Loucy (cell line): ENCODE data around the gene KCNJ6.
"Not testable (repeated sequence)": the region's sequence is repeated elsewhere in the genome, so short reads cannot be mapped to it uniquely, and the experiment has no call there.

Source experiments
- H2AFZ ChIP-seq: fragments of 200-600 bp; sonication (generic); 2 replicates; pipeline ENCODE4 v1.6.0; 2016; ENCODE audit warnings: antibody characterized with exemption, mild to moderate bottlenecking, low read length, moderate library complexity
- H3F3A ChIP-seq: fragments of 200-600 bp; 2 replicates; pipeline ENCODE4 v1.6.0; 2016; ENCODE audit warnings: antibody characterized with exemption, low read depth, mild to moderate bottlenecking
- H3K27me3 ChIP-seq: fragments of 200-600 bp; sonication (generic); 2 replicates; pipeline ENCODE4 v1.6.1; 2014; ENCODE audit warnings: low read length, mild to moderate bottlenecking; ENCODE audit not compliant: insufficient read depth, poor library complexity, severe bottlenecking
- H3K36me3 ChIP-seq: fragments of 200-600 bp; sonication (generic); 2 replicates; pipeline ENCODE4 v1.6.1; 2016; ENCODE audit warnings: low read length; ENCODE audit not compliant: insufficient read depth
- H3K4me1 ChIP-seq: fragments of 200-600 bp; sonication (generic); 2 replicates; pipeline ENCODE4 v1.5.1; 2014; ENCODE audit warnings: low read length, mild to moderate bottlenecking; ENCODE audit not compliant: insufficient read depth, poor library complexity, severe bottlenecking
- H3K4me2 ChIP-seq: fragments of 200-600 bp; sonication (generic); 2 replicates; pipeline ENCODE4 v1.6.0; 2014; ENCODE audit warnings: antibody characterized with exemption, low read length, low read depth, mild to moderate bottlenecking; ENCODE audit not compliant: poor library complexity, severe bottlenecking
- H3K4me3 ChIP-seq: fragments of 200-600 bp; sonication (generic); 2 replicates; pipeline ENCODE4 v1.5.1; 2014; ENCODE audit warnings: low read length, mild to moderate bottlenecking, mixed read lengths; ENCODE audit not compliant: poor library complexity, severe bottlenecking
- H3K79me2 ChIP-seq: fragments of 200-600 bp; sonication (generic); 2 replicates; pipeline ENCODE4 v1.6.1; 2014; ENCODE audit warnings: low read length; ENCODE audit not compliant: insufficient read depth
- H3K9ac ChIP-seq: fragments of 200-600 bp; sonication (generic); 2 replicates; pipeline ENCODE4 v1.6.0; 2014; ENCODE audit warnings: mild to moderate bottlenecking, low read depth, low read length, moderate library complexity; ENCODE audit not compliant: poor library complexity, severe bottlenecking
- H3K9me2 ChIP-seq: fragments of 200-600 bp; sonication (generic); replicated peaks from 2 replicates; pipeline ENCODE4 v1.6.1; 2016; ENCODE audit warnings: low read depth, low read length, mixed read lengths
- H3K9me3 ChIP-seq: fragments of 200-600 bp; sonication (generic); 2 replicates; pipeline ENCODE4 v1.6.1; 2014; ENCODE audit warnings: mild to moderate bottlenecking, antibody characterized with exemption, low read length, low read depth; ENCODE audit not compliant: insufficient read depth
- H4K20me1 ChIP-seq: fragments of 200-600 bp; sonication (generic); 2 replicates; pipeline ENCODE4 v1.6.0; 2014; ENCODE audit warnings: antibody characterized with exemption, low read length, mild to moderate bottlenecking; ENCODE audit not compliant: insufficient read depth, poor library complexity, severe bottlenecking
- EZH2phosphoT487 ChIP-seq: fragments of 200-600 bp; IDR thresholded peaks from 2 replicates; pipeline ENCODE4 v1.6.1; 2018; ENCODE audit warnings: antibody characterized with exemption, mild to moderate bottlenecking, moderate library complexity, borderline replicate concordance
- TF ChIP-seq, protein P1 (sequence below): fragments of 200-600 bp; sonication (generic); conservative IDR thresholded peaks from 2 replicates; pipeline ENCODE4 v1.5.1; 2014; ENCODE audit warnings: mild to moderate bottlenecking, antibody characterized with exemption, low read length

Gene KCNJ6

DNA sequence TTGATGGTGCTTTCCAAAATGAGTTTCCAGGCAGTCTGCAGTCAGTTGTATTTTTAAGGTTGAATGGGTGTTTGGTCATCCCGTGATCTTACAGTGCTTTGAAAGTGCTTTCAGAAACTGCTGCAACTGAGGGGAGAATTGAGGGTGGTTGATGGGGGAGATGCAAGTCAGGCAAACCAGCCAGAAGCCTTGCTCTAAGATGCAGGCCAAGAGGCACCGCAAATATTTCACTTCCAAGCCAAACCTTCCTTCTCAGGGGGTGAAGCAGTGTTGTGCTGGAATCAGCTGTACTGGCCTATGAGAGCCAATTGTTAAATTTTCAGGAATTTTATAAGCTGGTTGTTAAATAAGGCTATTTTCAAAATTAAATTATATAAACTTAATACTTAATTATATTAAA is 151.6 kb downstream of the KCNJ6 start:
- TF ChIP-seq, protein P1, sequence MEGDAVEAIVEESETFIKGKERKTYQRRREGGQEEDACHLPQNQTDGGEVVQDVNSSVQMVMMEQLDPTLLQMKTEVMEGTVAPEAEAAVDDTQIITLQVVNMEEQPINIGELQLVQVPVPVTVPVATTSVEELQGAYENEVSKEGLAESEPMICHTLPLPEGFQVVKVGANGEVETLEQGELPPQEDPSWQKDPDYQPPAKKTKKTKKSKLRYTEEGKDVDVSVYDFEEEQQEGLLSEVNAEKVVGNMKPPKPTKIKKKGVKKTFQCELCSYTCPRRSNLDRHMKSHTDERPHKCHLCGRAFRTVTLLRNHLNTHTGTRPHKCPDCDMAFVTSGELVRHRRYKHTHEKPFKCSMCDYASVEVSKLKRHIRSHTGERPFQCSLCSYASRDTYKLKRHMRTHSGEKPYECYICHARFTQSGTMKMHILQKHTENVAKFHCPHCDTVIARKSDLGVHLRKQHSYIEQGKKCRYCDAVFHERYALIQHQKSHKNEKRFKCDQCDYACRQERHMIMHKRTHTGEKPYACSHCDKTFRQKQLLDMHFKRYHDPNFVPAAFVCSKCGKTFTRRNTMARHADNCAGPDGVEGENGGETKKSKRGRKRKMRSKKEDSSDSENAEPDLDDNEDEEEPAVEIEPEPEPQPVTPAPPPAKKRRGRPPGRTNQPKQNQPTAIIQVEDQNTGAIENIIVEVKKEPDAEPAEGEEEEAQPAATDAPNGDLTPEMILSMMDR: no peak
- no peak for TF ChIP-seq EZH2phosphoT487
- Histone ChIP-seq H3F3A (no peaks in the 10 kb centered on the region), H3K9ac (no peak overlapping the region), H3K27me3 (no peaks in the 10 kb centered on the region), H3K4me1 (no peaks in the 10 kb centered on the region), H3K4me2 (no peak overlapping the region), H3K4me3 (no peak overlapping the region), H3K9me2 (no peaks in the 10 kb centered on the region), H4K20me1 (no peaks in the 10 kb centered on the region), H3K9me3 (no peaks in the 10 kb centered on the region), H3K79me2 (no peaks in the 10 kb centered on the region), H3K36me3 (no peaks in the 10 kb centered on the region), H2AFZ (no peak overlapping the region)

DNA sequence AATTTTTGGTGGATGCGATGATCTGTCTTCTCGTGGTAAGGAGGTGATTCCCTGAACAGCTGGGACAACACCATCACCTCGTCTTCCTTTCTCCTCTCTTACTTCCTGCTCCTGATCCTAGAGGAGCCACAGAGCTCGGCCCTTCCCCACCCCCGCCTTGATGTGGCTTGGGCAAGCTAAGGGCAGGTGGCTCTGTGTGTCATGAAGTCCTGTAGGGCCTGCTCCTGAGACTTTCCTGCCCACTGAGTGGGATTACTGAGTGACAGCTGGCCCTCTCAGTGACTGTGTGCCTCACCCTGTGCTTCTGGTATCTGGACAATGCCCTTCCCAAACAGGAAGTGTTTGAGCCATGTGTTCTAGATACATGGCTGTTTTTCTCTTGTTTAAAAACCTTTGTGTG is 153.0 kb downstream of the KCNJ6 start:
- Histone ChIP-seq H2AFZ (no peak overlapping the region), H3K4me3 (no peak overlapping the region), H3K36me3 (no peaks in the 10 kb centered on the region), H3K79me2 (no peaks in the 10 kb centered on the region), H3K4me2 (no peak overlapping the region), H3K9ac (no peak overlapping the region), H3K4me1 (no peaks in the 10 kb centered on the region), H3K27me3 (no peaks in the 10 kb centered on the region), H3K9me2 (no peaks in the 10 kb centered on the region), H3F3A (no peaks in the 10 kb centered on the region), H4K20me1 (no peaks in the 10 kb centered on the region), H3K9me3 (no peaks in the 10 kb centered on the region)
- TF ChIP-seq EZH2phosphoT487: no peak
- TF ChIP-seq, protein P1: no peak

DNA sequence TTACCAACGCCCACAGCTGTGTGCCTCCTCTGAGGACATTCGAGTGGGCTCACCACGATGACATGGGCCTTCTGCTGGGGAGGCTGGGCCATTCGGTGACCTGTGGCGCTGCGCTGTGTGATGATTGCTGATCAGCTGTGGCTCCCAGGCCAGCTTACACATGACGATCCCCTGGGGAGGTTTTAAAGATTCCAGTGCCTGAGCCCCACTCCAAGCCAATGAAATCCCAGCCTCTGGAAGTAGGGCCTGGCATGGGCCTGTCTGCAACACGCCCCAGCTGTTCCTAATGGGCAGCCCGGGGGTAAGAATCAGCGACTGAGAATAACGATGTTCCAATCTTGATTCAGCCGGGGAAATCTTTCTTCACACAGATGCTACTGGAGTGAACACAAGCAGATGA is 153.7 kb downstream of the KCNJ6 start:
- H3F3A ChIP-seq: no peaks in the 10 kb centered on the region
- no peak overlapping the region for H3K4me3 ChIP-seq
- no peak for TF ChIP-seq EZH2phosphoT487
- TF ChIP-seq, protein P1: no peak
- H3K36me3 ChIP-seq: no peaks in the 10 kb centered on the region
- no peaks in the 10 kb centered on the region for H3K27me3 ChIP-seq
- H3K9ac ChIP-seq: no peak overlapping the region
- no peaks in the 10 kb centered on the region for H3K9me2 ChIP-seq
- no peak overlapping the region for H3K4me2 ChIP-seq
- no peaks in the 10 kb centered on the region for H3K9me3 ChIP-seq
- no peaks in the 10 kb centered on the region for H4K20me1 ChIP-seq
- no peak overlapping the region for H2AFZ ChIP-seq
- no peaks in the 10 kb centered on the region for H3K79me2 ChIP-seq
- H3K4me1 ChIP-seq: no peaks in the 10 kb centered on the region

DNA sequence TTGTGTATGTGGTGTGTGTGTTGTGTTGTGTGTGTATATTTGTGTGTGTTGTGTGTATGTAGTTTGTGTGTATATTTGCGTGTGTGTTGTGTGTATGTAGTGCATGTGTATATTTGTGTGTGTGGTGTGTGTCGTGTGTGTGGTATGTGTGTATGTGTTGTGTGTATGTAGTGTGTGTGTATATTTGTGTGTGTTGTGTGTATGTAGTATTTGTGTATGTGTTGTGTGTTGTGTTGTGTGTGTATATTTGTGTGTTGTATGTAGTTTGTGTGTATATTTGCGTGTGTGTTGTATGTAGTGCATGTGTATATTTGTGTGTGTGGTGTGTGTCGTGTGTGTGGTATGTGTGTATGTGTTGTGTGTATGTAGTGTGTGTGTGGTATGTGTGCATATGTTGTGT is 154.9 kb downstream of the KCNJ6 start:
- not testable (repeated sequence) for H4K20me1 ChIP-seq, H3K4me3 ChIP-seq, H3K27me3 ChIP-seq, H3K4me1 ChIP-seq, H3K9me2 ChIP-seq, H3K9ac ChIP-seq, H3K36me3 ChIP-seq, H3K9me3 ChIP-seq, H3K79me2 ChIP-seq, H3K4me2 ChIP-seq, H2AFZ ChIP-seq, H3F3A ChIP-seq
